WTC11 (cell line): Measurements from ENCODE around the gene YIPF2.

ENCODE experiments used
- ATF2 ChIP-seq: sonication (generic); formaldehyde crosslinking; IDR thresholded peaks from 2 replicates; pipeline ENCODE4 v1.8.1; 2022; ENCODE audit warnings: low read depth, missing genetic modification reagents, borderline replicate concordance
- ESRRA ChIP-seq: sonication (generic); formaldehyde crosslinking; IDR thresholded peaks from 2 replicates; pipeline ENCODE4 v1.8.1; 2022; ENCODE audit warnings: mild to moderate bottlenecking, missing genetic modification reagents, borderline replicate concordance
- ZNF263 ChIP-seq: sonication (generic); formaldehyde crosslinking; IDR thresholded peaks from 2 replicates; pipeline ENCODE4 v1.8.1; 2022; ENCODE audit warnings: low read depth, mild to moderate bottlenecking, moderate library complexity, missing genetic modification reagents
- TF ChIP-seq, protein P1 (sequence below): sonication (generic); formaldehyde crosslinking; IDR thresholded peaks from 2 replicates; pipeline ENCODE4 v1.8.1; 2023; ENCODE audit warnings: mild to moderate bottlenecking, missing genetic modification reagents, moderate library complexity

- TF ChIP-seq, protein P1, sequence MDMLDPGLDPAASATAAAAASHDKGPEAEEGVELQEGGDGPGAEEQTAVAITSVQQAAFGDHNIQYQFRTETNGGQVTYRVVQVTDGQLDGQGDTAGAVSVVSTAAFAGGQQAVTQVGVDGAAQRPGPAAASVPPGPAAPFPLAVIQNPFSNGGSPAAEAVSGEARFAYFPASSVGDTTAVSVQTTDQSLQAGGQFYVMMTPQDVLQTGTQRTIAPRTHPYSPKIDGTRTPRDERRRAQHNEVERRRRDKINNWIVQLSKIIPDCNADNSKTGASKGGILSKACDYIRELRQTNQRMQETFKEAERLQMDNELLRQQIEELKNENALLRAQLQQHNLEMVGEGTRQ (CRISPR knock-in tag) = no peak
- TF ChIP-seq ZNF263 (CRISPR knock-in tag) (no peak), ESRRA (no peak), ATF2 (CRISPR knock-in tag) (no peak)
Measured at GRCh38 chr19:10895363-10895762, 33.1 kb downstream of the YIPF2 start.
